HG02852 (cell line): ENCODE results near the gene KLK6.

Experiments
- ATAC-seq: cut with Tn5 transposase; IDR thresholded peaks from one replicate; pipeline ENCODE4 v1.9.1; 2021; ENCODE audit warnings: mild to moderate bottlenecking, moderate library complexity; ENCODE audit not compliant: unreplicated experiment

The KLK6 gene

GRCh38 chr19:50969413-50969760, at the start of gene KLK6:
KLK6 (minus strand) TSS chr19:50969591; CDS start chr19:50968104, 1,487 bp downstream.
- ATAC-seq = no peak

- ATAC-seq = no peak
Observed at GRCh38 chr19:51018745-51019543, 49.6 kb upstream of the KLK6 start.

- no peak for ATAC-seq
Observed at GRCh38 chr19:51016798-51017683, 47.6 kb upstream of the KLK6 start.

- ATAC-seq = no peak
Observed at GRCh38 chr19:51015691-51016267, 46.4 kb upstream of the KLK6 start.

GRCh38 chr19:51014242-51014641, 44.9 kb upstream of the KLK6 start:
- ATAC-seq = no peak

- ATAC-seq = no peak
Observed at GRCh38 chr19:51012661-51013190, 43.3 kb upstream of the KLK6 start.

GRCh38 chr19:51010066-51010795, 40.8 kb upstream of the KLK6 start:
- ATAC-seq = no peak

- ATAC-seq = no peak
Observed at GRCh38 chr19:51009061-51009891, 39.9 kb upstream of the KLK6 start.

- no peak for ATAC-seq
Observed at GRCh38 chr19:51007488-51007887, 38.1 kb upstream of the KLK6 start.

GRCh38 chr19:51006406-51006805, 37.0 kb upstream of the KLK6 start:
- no peak for ATAC-seq

GRCh38 chr19:51005248-51005647, 35.9 kb upstream of the KLK6 start:
- no peak for ATAC-seq

GRCh38 chr19:51003316-51003715, 33.9 kb upstream of the KLK6 start:
- ATAC-seq = no peak

GRCh38 chr19:51002542-51003311, 33.3 kb upstream of the KLK6 start:
- ATAC-seq = no peak

GRCh38 chr19:51002089-51002532, 32.7 kb upstream of the KLK6 start:
- ATAC-seq = no peak

- ATAC-seq = no peak
Observed at GRCh38 chr19:51001515-51001914, 32.1 kb upstream of the KLK6 start, which contains the start of gene KLK8. KLK8 (minus strand) TSS chr19:51001604; CDS start chr19:51001167, 437 bp downstream.

- no peak for ATAC-seq
Observed at GRCh38 chr19:51000981-51001380, 31.6 kb upstream of the KLK6 start.

GRCh38 chr19:51000426-51000825, 31.0 kb upstream of the KLK6 start:
- ATAC-seq = no peak

- ATAC-seq = no peak
Observed at GRCh38 chr19:50998686-50999085, 29.3 kb upstream of the KLK6 start.

- no peak for ATAC-seq
Observed at GRCh38 chr19:50998061-50998460, 28.7 kb upstream of the KLK6 start.
